ENCODE data around the gene LGALS9. TPM values are rescaled to one million over a fixed set of nuclear protein-coding genes. Genes with fewer than 3 reads are reported as not detected.

Gene LGALS9
- total and polyA plus RNA-seq, 2 experiments from 2014 or later = 0.48 to 0.73 TPM

DNA sequence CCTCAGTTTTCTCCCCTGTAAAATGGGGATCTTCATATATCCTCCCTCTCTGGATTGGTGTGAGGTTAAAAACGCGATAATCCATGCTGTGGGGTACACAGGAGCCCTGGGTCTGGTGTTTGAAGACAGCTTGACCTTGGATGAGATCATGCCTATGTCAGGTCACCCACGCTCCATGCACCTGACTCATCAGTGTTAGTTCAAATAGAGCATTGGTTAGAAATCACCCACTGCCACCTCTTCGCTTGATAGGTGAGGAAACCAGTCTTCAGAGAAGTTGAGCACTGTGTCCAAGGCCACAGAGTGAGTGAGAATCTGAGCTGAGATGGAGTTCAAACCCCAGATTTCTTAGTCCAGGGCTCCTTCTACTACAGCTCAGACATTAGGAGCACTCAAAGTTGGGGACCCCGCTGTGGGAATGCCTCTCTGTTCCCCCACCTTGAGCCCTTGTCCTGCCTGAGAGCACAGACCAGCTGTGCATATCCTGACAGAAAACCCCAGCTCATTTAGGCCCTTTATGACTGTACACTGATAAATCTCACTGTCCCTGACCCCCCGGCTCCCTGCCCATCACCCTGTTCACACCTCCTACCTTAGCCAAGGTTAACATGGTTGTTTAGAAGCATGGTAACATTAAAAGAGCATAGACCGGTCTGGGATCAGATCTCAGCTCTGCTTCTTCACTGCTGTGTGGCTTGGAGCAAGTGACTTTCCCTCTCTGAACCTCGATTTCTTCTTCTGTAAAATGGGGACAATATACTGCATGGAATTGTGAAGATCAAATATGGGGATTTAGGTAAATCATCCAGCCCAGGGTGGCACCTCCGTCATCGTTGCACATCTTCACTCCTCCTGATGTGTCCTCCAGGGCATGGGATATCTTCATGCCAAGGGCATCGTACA is 22.4 kb upstream of the LGALS9 start (continued):
- TF ChIP-seq, protein P1, sequence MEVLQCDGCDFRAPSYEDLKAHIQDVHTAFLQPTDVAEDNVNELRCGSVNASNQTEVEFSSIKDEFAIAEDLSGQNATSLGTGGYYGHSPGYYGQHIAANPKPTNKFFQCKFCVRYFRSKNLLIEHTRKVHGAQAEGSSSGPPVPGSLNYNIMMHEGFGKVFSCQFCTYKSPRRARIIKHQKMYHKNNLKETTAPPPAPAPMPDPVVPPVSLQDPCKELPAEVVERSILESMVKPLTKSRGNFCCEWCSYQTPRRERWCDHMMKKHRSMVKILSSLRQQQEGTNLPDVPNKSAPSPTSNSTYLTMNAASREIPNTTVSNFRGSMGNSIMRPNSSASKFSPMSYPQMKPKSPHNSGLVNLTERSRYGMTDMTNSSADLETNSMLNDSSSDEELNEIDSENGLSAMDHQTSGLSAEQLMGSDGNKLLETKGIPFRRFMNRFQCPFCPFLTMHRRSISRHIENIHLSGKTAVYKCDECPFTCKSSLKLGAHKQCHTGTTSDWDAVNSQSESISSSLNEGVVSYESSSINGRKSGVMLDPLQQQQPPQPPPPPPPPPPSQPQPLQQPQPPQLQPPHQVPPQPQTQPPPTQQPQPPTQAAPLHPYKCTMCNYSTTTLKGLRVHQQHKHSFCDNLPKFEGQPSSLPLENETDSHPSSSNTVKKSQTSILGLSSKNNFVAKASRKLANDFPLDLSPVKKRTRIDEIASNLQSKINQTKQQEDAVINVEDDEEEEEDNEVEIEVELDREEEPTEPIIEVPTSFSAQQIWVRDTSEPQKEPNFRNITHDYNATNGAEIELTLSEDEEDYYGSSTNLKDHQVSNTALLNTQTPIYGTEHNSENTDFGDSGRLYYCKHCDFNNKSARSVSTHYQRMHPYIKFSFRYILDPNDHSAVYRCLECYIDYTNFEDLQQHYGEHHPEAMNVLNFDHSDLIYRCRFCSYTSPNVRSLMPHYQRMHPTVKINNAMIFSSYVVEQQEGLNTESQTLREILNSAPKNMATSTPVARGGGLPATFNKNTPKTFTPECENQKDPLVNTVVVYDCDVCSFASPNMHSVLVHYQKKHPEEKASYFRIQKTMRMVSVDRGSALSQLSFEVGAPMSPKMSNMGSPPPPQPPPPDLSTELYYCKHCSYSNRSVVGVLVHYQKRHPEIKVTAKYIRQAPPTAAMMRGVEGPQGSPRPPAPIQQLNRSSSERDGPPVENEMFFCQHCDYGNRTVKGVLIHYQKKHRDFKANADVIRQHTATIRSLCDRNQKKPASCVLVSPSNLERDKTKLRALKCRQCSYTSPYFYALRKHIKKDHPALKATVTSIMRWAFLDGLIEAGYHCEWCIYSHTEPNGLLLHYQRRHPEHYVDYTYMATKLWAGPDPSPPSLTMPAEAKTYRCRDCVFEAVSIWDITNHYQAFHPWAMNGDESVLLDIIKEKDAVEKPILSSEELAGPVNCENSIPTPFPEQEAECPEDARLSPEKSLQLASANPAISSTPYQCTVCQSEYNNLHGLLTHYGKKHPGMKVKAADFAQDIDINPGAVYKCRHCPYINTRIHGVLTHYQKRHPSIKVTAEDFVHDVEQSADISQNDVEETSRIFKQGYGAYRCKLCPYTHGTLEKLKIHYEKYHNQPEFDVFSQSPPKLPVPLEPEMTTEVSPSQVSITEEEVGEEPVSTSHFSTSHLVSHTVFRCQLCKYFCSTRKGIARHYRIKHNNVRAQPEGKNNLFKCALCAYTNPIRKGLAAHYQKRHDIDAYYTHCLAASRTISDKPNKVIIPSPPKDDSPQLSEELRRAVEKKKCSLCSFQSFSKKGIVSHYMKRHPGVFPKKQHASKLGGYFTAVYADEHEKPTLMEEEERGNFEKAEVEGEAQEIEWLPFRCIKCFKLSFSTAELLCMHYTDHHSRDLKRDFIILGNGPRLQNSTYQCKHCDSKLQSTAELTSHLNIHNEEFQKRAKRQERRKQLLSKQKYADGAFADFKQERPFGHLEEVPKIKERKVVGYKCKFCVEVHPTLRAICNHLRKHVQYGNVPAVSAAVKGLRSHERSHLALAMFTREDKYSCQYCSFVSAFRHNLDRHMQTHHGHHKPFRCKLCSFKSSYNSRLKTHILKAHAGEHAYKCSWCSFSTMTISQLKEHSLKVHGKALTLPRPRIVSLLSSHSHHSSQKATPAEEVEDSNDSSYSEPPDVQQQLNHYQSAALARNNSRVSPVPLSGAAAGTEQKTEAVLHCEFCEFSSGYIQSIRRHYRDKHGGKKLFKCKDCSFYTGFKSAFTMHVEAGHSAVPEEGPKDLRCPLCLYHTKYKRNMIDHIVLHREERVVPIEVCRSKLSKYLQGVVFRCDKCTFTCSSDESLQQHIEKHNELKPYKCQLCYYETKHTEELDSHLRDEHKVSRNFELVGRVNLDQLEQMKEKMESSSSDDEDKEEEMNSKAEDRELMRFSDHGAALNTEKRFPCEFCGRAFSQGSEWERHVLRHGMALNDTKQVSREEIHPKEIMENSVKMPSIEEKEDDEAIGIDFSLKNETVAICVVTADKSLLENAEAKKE (CRISPR knock-in tag; IDR thresholded peaks at IDR 0.05) = no peak
- TF ChIP-seq CREB1 (CRISPR knock-in tag; IDR thresholded peaks at IDR 0.05; ENCODE audit: low read depth) = no peak
- TF ChIP-seq, protein P2, sequence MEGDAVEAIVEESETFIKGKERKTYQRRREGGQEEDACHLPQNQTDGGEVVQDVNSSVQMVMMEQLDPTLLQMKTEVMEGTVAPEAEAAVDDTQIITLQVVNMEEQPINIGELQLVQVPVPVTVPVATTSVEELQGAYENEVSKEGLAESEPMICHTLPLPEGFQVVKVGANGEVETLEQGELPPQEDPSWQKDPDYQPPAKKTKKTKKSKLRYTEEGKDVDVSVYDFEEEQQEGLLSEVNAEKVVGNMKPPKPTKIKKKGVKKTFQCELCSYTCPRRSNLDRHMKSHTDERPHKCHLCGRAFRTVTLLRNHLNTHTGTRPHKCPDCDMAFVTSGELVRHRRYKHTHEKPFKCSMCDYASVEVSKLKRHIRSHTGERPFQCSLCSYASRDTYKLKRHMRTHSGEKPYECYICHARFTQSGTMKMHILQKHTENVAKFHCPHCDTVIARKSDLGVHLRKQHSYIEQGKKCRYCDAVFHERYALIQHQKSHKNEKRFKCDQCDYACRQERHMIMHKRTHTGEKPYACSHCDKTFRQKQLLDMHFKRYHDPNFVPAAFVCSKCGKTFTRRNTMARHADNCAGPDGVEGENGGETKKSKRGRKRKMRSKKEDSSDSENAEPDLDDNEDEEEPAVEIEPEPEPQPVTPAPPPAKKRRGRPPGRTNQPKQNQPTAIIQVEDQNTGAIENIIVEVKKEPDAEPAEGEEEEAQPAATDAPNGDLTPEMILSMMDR (conservative IDR thresholded peaks at IDR 0.05; ENCODE audit: low read depth in 2 of 2) = no peak

DNA sequence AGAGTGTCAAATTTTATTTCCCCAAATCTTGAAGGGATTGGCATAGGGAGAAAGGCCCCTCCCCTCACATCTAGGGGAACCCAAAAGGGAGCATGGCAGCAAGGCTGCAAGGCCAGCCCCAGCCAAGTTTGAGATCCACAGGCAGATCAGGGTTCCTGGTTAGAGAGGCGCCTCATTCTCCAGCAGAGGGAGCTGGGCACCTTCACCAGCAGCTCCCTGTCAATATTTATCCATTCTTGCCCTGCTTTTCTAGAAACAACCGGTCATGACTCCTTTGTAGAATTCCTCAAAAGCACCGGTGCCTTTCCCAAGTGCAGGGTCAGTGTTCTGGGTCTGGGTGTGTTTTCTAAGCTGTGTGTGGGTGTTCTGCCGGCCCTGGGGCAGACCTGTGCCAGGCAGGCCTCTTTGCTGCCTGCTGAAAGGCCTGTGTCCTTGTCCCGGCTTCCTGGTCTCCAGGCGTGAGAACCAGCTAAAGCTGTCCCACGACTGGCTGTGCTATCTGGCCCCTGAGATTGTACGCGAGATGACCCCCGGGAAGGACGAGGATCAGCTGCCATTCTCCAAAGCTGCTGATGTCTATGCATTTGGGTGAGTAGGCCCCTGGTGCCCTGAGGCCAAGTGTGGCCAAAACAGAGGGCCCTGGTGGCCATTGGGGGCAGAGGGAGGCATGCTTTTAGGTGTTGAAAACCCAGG is 21.2 kb upstream of the LGALS9 start:
- no peak overlapping the region for H3K4me3 Mint-ChIP-seq
- peak; percentile 93 for ATAC-seq
- peak; percentile 63 for DNase-seq (ENCODE audit: low spot score)
- Histone ChIP-seq H2AFZ (no peak overlapping the region), H3K4me3 (no peak overlapping the region), H3F3A (replicated peaks; ENCODE audit: low read depth) (no peaks in the 10 kb centered on the region), H3K27ac (ENCODE audit: low read depth) (no peak overlapping the region), H3K79me2 (replicated peaks; ENCODE audit: insufficient read depth) (no peaks in the 10 kb centered on the region), H3K27me3 (ENCODE audit: insufficient read depth) (no peaks in the 10 kb centered on the region), H3K36me3 (ENCODE audit: insufficient read depth) (peaks cover 20% of the 10 kb centered on the region), H3K4me2 (no peak overlapping the region), H3K4me1 (ENCODE audit: insufficient read depth) (no peaks in the 10 kb centered on the region), H4K20me1 (replicated peaks; ENCODE audit: insufficient read depth) (peaks cover 4% of the 10 kb centered on the region), H3K9me2 (ENCODE audit: insufficient read depth) (no peaks in the 10 kb centered on the region)
- H3K4me1 Mint-ChIP-seq = no peaks in the 10 kb centered on the region
- H3K36me3 Mint-ChIP-seq (ENCODE audit: low read depth) = peaks cover 46% of the 10 kb centered on the region
- H3K27ac Mint-ChIP-seq = peak overlapping the region; percentile 77; the same call in 1 of the 2 replicates
- H3K27me3 Mint-ChIP-seq (ENCODE audit: insufficient read depth, low read depth, poor library complexity) = peaks cover 2% of the 10 kb centered on the region
- H3K9me3 Mint-ChIP-seq = no peaks in the 10 kb centered on the region; the same call in 1 of the 3 replicates
- TF ChIP-seq, protein P3, sequence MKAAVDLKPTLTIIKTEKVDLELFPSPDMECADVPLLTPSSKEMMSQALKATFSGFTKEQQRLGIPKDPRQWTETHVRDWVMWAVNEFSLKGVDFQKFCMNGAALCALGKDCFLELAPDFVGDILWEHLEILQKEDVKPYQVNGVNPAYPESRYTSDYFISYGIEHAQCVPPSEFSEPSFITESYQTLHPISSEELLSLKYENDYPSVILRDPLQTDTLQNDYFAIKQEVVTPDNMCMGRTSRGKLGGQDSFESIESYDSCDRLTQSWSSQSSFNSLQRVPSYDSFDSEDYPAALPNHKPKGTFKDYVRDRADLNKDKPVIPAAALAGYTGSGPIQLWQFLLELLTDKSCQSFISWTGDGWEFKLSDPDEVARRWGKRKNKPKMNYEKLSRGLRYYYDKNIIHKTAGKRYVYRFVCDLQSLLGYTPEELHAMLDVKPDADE (IDR thresholded peaks at IDR 0.05) = no peak
- no peak for TF ChIP-seq ZNF114 (CRISPR knock-in tag; IDR thresholded peaks at IDR 0.05)
- TF ChIP-seq, protein P2 (conservative IDR thresholded peaks at IDR 0.05; ENCODE audit: low read depth in 2 of 2) = peak; percentile 50 to 58
- TF ChIP-seq, protein P4, sequence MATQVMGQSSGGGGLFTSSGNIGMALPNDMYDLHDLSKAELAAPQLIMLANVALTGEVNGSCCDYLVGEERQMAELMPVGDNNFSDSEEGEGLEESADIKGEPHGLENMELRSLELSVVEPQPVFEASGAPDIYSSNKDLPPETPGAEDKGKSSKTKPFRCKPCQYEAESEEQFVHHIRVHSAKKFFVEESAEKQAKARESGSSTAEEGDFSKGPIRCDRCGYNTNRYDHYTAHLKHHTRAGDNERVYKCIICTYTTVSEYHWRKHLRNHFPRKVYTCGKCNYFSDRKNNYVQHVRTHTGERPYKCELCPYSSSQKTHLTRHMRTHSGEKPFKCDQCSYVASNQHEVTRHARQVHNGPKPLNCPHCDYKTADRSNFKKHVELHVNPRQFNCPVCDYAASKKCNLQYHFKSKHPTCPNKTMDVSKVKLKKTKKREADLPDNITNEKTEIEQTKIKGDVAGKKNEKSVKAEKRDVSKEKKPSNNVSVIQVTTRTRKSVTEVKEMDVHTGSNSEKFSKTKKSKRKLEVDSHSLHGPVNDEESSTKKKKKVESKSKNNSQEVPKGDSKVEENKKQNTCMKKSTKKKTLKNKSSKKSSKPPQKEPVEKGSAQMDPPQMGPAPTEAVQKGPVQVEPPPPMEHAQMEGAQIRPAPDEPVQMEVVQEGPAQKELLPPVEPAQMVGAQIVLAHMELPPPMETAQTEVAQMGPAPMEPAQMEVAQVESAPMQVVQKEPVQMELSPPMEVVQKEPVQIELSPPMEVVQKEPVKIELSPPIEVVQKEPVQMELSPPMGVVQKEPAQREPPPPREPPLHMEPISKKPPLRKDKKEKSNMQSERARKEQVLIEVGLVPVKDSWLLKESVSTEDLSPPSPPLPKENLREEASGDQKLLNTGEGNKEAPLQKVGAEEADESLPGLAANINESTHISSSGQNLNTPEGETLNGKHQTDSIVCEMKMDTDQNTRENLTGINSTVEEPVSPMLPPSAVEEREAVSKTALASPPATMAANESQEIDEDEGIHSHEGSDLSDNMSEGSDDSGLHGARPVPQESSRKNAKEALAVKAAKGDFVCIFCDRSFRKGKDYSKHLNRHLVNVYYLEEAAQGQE (IDR thresholded peaks at IDR 0.05; ENCODE audit: unreplicated experiment) = no peak
